WTC11 (cell line): ENCODE data around the gene RPL29. TPM values are rescaled to one million over a fixed set of nuclear protein-coding genes. Genes with fewer than 3 reads are reported as not detected.

Experiments
- ATAC-seq: fragments of 200-7000 bp; cut with Tn5 transposase; 2 replicates; pipeline ENCODE4 v1.10.0; 2021; ENCODE audit warnings: mild to moderate bottlenecking, moderate library complexity
- CTCF ChIA-PET: fragments of 300-600 bp; sonication (Branson Sonifier 250); formaldehyde crosslinking; loops from one replicate; lab custom pipeline; 2021; ENCODE audit warnings: antibody characterized with exemption; lab: Charles Lee
- POLR2A ChIA-PET: fragments of 350-600 bp; sonication (Branson Sonifier 250); formaldehyde crosslinking; loops from one replicate; lab custom pipeline; 2021; ENCODE audit warnings: antibody characterized with exemption; lab: Charles Lee
- DNase-seq: peaks from one replicate; pipeline ENCODE4 v3.0.0; 2021; ENCODE audit warnings: low spot score
- H3K27ac Mint-ChIP-seq: 2 replicates; pipeline ENCODE4 v1.8.0; 2021; ENCODE audit warnings: mixed read lengths
- H3K27me3 Mint-ChIP-seq: 2 replicates; pipeline ENCODE4 v1.8.0; 2021; ENCODE audit warnings: low read depth, mild to moderate bottlenecking, moderate library complexity, mixed read lengths
- H3K36me3 Mint-ChIP-seq: 2 replicates; pipeline ENCODE4 v1.8.0; 2021; ENCODE audit warnings: mixed read lengths
- H3K4me1 Mint-ChIP-seq: 2 replicates; pipeline ENCODE4 v1.8.0; 2022; ENCODE audit warnings: mixed read lengths
- H3K4me3 Mint-ChIP-seq: 2 replicates; pipeline ENCODE4 v1.8.0; 2021; ENCODE audit warnings: mild to moderate bottlenecking, moderate library complexity, mixed read lengths
- H3K9me3 Mint-ChIP-seq: 2 replicates; pipeline ENCODE4 v1.8.0; 2021; ENCODE audit warnings: mixed read lengths
- CREB1 ChIP-seq: sonication (generic); formaldehyde crosslinking; IDR thresholded peaks from 2 replicates; pipeline ENCODE4 v1.8.0; 2023; ENCODE audit warnings: mild to moderate bottlenecking, missing genetic modification reagents
- GABPB1 ChIP-seq: sonication (generic); formaldehyde crosslinking; IDR thresholded peaks from 2 replicates; pipeline ENCODE4 v1.8.1; 2023; ENCODE audit warnings: mild to moderate bottlenecking, missing genetic modification reagents
- GRHL2 ChIP-seq: fragments of 250-450 bp; sonication (Bioruptor Pico); IDR thresholded peaks from 2 replicates; pipeline ENCODE4 v1.8.0; 2022; ENCODE audit warnings: mild to moderate bottlenecking, moderate library complexity; ENCODE audit not compliant: insufficient replicate concordance, severe bottlenecking
- NR3C1 ChIP-seq: sonication (generic); formaldehyde crosslinking; conservative IDR thresholded peaks from 2 replicates; pipeline ENCODE4 v1.8.1; 2023; ENCODE audit warnings: low read depth, mild to moderate bottlenecking, missing genetic modification reagents
- SOX15 ChIP-seq: fragments of 250-450 bp; sonication (Bioruptor Pico); IDR thresholded peaks from 2 replicates; pipeline ENCODE4 v1.9.0; 2021; ENCODE audit warnings: mild to moderate bottlenecking
- TEAD1 ChIP-seq: sonication (generic); formaldehyde crosslinking; IDR thresholded peaks from 2 replicates; pipeline ENCODE4 v1.8.0; 2022; ENCODE audit warnings: mild to moderate bottlenecking, missing genetic modification reagents
- TP53 ChIP-seq: sonication (generic); formaldehyde crosslinking; IDR thresholded peaks from 2 replicates; pipeline ENCODE4 v1.8.1; 2023; ENCODE audit warnings: mild to moderate bottlenecking, missing genetic modification reagents
- ZNF121 ChIP-seq: sonication (generic); formaldehyde crosslinking; IDR thresholded peaks from 2 replicates; pipeline ENCODE4 v1.8.0; 2023; ENCODE audit warnings: missing genetic modification reagents
- ZNF138 ChIP-seq: sonication (generic); formaldehyde crosslinking; conservative IDR thresholded peaks from 2 replicates; pipeline ENCODE4 v1.8.1; 2022; ENCODE audit warnings: mild to moderate bottlenecking, moderate library complexity, missing genetic modification reagents
- total RNA-seq: library from RNA; stranded (reverse); gene quantifications from 3 replicates; pipeline ENCODE4 v1.2.3, GENCODE V29; 2021
- TF ChIP-seq, protein P1 (sequence below): fragments of 250-450 bp; sonication (Bioruptor Pico); IDR thresholded peaks from 2 replicates; pipeline ENCODE4 v1.9.0; 2021; ENCODE audit warnings: mild to moderate bottlenecking
- TF ChIP-seq, protein P2 (sequence below): fragments of 250-450 bp; sonication (Bioruptor Pico); conservative IDR thresholded peaks from 2 replicates; pipeline ENCODE4 v1.9.0; 2021; ENCODE audit warnings: mild to moderate bottlenecking
- TF ChIP-seq, protein P3 (sequence below): sonication (generic); formaldehyde crosslinking; IDR thresholded peaks from 2 replicates; pipeline ENCODE4 v1.8.1; 2022; ENCODE audit warnings: mild to moderate bottlenecking, missing genetic modification reagents, moderate library complexity, borderline replicate concordance
- TF ChIP-seq, protein P4 (sequence below): fragments of 250-450 bp; sonication (Bioruptor Pico); IDR thresholded peaks from 2 replicates; pipeline ENCODE4 v1.9.0; 2021; ENCODE audit warnings: mild to moderate bottlenecking, borderline replicate concordance
- TF ChIP-seq, protein P5 (sequence below): sonication (generic); formaldehyde crosslinking; IDR thresholded peaks from 2 replicates; pipeline ENCODE4 v1.8.0; 2023; ENCODE audit warnings: missing genetic modification reagents
- TF ChIP-seq, protein P6 (sequence below): sonication (generic); formaldehyde crosslinking; IDR thresholded peaks from 2 replicates; pipeline ENCODE4 v1.8.0; 2022; ENCODE audit warnings: mild to moderate bottlenecking, missing genetic modification reagents
- TF ChIP-seq, protein P7 (sequence below): sonication (generic); formaldehyde crosslinking; IDR thresholded peaks from 2 replicates; pipeline ENCODE4 v1.8.1; 2022; ENCODE audit warnings: low read depth, missing genetic modification reagents, borderline replicate concordance
- TF ChIP-seq, protein P8 (sequence below): sonication (generic); formaldehyde crosslinking; IDR thresholded peaks from 2 replicates; pipeline ENCODE4 v1.8.0; 2022; ENCODE audit warnings: mild to moderate bottlenecking, missing genetic modification reagents
- TF ChIP-seq, protein P9 (sequence below): sonication (generic); formaldehyde crosslinking; IDR thresholded peaks from 2 replicates; pipeline ENCODE4 v1.8.1; 2022; ENCODE audit warnings: low read depth, mild to moderate bottlenecking, moderate library complexity, missing genetic modification reagents, borderline replicate concordance
- TF ChIP-seq, protein P10 (sequence below): sonication (generic); formaldehyde crosslinking; IDR thresholded peaks from 2 replicates; pipeline ENCODE4 v1.8.1; 2023; ENCODE audit warnings: mild to moderate bottlenecking, missing genetic modification reagents, moderate library complexity

The RPL29 gene
- total RNA-seq, 1 experiment from 2014 or later, result 1,343 TPM

DNA sequence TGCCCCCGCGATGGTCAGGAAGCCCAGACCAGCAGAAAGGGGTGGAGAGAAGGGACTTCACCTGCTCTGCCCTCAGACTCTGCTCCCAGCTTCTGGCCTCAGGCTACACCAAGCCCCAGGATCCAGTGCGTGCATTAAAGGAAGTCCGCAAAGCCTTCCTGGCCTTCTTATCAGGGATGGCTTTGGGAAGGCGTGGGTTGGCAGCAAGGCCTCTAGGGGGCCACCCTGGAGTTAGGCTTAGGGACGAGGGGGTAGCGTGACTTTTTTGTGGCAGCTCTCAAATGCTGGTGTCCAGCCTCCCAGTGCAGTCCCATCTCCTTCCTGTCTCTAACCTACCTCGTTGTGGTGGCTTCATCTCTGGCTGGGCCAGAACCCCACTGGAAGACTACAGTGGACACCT lies 18.9 kb upstream of the RPL29 start:
- TF ChIP-seq, protein P1, sequence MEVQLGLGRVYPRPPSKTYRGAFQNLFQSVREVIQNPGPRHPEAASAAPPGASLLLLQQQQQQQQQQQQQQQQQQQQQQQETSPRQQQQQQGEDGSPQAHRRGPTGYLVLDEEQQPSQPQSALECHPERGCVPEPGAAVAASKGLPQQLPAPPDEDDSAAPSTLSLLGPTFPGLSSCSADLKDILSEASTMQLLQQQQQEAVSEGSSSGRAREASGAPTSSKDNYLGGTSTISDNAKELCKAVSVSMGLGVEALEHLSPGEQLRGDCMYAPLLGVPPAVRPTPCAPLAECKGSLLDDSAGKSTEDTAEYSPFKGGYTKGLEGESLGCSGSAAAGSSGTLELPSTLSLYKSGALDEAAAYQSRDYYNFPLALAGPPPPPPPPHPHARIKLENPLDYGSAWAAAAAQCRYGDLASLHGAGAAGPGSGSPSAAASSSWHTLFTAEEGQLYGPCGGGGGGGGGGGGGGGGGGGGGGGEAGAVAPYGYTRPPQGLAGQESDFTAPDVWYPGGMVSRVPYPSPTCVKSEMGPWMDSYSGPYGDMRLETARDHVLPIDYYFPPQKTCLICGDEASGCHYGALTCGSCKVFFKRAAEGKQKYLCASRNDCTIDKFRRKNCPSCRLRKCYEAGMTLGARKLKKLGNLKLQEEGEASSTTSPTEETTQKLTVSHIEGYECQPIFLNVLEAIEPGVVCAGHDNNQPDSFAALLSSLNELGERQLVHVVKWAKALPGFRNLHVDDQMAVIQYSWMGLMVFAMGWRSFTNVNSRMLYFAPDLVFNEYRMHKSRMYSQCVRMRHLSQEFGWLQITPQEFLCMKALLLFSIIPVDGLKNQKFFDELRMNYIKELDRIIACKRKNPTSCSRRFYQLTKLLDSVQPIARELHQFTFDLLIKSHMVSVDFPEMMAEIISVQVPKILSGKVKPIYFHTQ (CRISPR knock-in tag), result no peak
- TF ChIP-seq NR3C1 (CRISPR knock-in tag) (no peak), TEAD1 (no peak), ZNF121 (CRISPR knock-in tag) (no peak), CREB1 (no peak), TP53 (no peak), GABPB1 (CRISPR knock-in tag) (no peak), ZNF138 (CRISPR knock-in tag) (no peak), SOX15 (CRISPR knock-in tag) (no peak), GRHL2 (no peak)
- TF ChIP-seq, protein P2, sequence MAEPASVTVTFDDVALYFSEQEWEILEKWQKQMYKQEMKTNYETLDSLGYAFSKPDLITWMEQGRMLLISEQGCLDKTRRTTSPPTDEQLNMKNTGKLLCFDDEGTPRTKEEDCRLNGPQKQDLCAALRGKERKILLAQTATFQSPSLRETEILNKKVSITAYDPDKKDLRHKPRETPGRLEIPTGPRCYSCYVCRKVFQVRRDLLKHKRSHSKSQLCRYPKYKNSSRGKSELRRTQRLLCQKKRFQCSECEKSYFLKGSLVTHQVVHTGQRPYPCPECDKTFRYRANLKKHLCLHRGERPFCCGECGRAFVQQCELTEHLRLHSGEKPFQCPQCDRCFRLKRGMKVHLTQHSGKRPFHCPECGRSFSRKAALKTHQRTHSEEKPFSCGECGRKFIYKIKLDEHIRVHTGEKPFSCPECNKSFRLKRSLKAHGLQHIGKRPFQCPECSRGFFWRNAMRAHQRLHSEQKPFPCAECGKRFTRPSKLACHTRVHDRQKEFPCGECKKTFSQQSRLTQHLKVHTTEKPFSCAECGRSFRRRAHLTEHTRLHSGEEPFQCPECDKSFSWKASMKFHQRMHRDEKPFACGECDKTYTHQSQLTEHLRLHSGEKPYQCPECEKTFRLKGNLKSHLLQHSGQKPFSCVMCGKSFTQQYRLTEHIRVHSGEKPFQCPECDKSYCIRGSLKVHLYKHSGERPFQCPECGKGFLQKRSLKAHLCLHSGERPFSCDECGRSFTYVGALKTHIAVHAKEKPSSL, result no peak
- TF ChIP-seq, protein P3, sequence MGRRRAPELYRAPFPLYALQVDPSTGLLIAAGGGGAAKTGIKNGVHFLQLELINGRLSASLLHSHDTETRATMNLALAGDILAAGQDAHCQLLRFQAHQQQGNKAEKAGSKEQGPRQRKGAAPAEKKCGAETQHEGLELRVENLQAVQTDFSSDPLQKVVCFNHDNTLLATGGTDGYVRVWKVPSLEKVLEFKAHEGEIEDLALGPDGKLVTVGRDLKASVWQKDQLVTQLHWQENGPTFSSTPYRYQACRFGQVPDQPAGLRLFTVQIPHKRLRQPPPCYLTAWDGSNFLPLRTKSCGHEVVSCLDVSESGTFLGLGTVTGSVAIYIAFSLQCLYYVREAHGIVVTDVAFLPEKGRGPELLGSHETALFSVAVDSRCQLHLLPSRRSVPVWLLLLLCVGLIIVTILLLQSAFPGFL, result no peak
- TF ChIP-seq, protein P4, sequence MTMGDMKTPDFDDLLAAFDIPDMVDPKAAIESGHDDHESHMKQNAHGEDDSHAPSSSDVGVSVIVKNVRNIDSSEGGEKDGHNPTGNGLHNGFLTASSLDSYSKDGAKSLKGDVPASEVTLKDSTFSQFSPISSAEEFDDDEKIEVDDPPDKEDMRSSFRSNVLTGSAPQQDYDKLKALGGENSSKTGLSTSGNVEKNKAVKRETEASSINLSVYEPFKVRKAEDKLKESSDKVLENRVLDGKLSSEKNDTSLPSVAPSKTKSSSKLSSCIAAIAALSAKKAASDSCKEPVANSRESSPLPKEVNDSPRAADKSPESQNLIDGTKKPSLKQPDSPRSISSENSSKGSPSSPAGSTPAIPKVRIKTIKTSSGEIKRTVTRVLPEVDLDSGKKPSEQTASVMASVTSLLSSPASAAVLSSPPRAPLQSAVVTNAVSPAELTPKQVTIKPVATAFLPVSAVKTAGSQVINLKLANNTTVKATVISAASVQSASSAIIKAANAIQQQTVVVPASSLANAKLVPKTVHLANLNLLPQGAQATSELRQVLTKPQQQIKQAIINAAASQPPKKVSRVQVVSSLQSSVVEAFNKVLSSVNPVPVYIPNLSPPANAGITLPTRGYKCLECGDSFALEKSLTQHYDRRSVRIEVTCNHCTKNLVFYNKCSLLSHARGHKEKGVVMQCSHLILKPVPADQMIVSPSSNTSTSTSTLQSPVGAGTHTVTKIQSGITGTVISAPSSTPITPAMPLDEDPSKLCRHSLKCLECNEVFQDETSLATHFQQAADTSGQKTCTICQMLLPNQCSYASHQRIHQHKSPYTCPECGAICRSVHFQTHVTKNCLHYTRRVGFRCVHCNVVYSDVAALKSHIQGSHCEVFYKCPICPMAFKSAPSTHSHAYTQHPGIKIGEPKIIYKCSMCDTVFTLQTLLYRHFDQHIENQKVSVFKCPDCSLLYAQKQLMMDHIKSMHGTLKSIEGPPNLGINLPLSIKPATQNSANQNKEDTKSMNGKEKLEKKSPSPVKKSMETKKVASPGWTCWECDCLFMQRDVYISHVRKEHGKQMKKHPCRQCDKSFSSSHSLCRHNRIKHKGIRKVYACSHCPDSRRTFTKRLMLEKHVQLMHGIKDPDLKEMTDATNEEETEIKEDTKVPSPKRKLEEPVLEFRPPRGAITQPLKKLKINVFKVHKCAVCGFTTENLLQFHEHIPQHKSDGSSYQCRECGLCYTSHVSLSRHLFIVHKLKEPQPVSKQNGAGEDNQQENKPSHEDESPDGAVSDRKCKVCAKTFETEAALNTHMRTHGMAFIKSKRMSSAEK (CRISPR knock-in tag), result no peak
- TF ChIP-seq, protein P5, sequence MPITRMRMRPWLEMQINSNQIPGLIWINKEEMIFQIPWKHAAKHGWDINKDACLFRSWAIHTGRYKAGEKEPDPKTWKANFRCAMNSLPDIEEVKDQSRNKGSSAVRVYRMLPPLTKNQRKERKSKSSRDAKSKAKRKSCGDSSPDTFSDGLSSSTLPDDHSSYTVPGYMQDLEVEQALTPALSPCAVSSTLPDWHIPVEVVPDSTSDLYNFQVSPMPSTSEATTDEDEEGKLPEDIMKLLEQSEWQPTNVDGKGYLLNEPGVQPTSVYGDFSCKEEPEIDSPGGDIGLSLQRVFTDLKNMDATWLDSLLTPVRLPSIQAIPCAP (CRISPR knock-in tag), result no peak
- TF ChIP-seq, protein P6, sequence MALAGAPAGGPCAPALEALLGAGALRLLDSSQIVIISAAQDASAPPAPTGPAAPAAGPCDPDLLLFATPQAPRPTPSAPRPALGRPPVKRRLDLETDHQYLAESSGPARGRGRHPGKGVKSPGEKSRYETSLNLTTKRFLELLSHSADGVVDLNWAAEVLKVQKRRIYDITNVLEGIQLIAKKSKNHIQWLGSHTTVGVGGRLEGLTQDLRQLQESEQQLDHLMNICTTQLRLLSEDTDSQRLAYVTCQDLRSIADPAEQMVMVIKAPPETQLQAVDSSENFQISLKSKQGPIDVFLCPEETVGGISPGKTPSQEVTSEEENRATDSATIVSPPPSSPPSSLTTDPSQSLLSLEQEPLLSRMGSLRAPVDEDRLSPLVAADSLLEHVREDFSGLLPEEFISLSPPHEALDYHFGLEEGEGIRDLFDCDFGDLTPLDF, result no peak
- TF ChIP-seq, protein P7, sequence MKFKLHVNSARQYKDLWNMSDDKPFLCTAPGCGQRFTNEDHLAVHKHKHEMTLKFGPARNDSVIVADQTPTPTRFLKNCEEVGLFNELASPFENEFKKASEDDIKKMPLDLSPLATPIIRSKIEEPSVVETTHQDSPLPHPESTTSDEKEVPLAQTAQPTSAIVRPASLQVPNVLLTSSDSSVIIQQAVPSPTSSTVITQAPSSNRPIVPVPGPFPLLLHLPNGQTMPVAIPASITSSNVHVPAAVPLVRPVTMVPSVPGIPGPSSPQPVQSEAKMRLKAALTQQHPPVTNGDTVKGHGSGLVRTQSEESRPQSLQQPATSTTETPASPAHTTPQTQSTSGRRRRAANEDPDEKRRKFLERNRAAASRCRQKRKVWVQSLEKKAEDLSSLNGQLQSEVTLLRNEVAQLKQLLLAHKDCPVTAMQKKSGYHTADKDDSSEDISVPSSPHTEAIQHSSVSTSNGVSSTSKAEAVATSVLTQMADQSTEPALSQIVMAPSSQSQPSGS (CRISPR knock-in tag), result no peak
- TF ChIP-seq, protein P8, sequence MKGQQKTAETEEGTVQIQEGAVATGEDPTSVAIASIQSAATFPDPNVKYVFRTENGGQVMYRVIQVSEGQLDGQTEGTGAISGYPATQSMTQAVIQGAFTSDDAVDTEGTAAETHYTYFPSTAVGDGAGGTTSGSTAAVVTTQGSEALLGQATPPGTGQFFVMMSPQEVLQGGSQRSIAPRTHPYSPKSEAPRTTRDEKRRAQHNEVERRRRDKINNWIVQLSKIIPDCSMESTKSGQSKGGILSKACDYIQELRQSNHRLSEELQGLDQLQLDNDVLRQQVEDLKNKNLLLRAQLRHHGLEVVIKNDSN, result no peak
- TF ChIP-seq, protein P9, sequence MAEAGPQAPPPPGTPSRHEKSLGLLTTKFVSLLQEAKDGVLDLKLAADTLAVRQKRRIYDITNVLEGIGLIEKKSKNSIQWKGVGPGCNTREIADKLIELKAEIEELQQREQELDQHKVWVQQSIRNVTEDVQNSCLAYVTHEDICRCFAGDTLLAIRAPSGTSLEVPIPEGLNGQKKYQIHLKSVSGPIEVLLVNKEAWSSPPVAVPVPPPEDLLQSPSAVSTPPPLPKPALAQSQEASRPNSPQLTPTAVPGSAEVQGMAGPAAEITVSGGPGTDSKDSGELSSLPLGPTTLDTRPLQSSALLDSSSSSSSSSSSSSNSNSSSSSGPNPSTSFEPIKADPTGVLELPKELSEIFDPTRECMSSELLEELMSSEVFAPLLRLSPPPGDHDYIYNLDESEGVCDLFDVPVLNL, result no peak
- TF ChIP-seq, protein P10, sequence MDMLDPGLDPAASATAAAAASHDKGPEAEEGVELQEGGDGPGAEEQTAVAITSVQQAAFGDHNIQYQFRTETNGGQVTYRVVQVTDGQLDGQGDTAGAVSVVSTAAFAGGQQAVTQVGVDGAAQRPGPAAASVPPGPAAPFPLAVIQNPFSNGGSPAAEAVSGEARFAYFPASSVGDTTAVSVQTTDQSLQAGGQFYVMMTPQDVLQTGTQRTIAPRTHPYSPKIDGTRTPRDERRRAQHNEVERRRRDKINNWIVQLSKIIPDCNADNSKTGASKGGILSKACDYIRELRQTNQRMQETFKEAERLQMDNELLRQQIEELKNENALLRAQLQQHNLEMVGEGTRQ (CRISPR knock-in tag), result no peak
- H3K4me3 Mint-ChIP-seq, result no peak overlapping the region
- DNase-seq (peak; percentile 66), ATAC-seq (peak; percentile 92)
- POLR2A ChIA-PET, result no interaction called here
- 0 out of 2 replicates have a peak overlapping the region, but pooled peaks have one; percentile 15 for H3K27ac Mint-ChIP-seq
- CTCF ChIA-PET, result interaction anchor here (0.7 to 13.0 kb wide), 22 partner anchors 8 to 374 kb away, joined by 3 to 138 read pairs (median 6); partner anchors contain the start of genes ABHD14B, DUSP7 and RPL29
- H3K36me3 Mint-ChIP-seq, result no peaks in the 10 kb centered on the region
- no peaks in the 10 kb centered on the region; the same call in 1 of the 2 replicates for H3K27me3 Mint-ChIP-seq
- peaks cover 5% of the 10 kb centered on the region; the same call in 1 of the 2 replicates for H3K4me1 Mint-ChIP-seq
- H3K9me3 Mint-ChIP-seq, result no peaks in the 10 kb centered on the region
